HG03575 (cell line): ENCODE measurements around the gene RAB25.
"Not testable (repeated sequence)": the region's sequence is repeated elsewhere in the genome, so short reads cannot be mapped to it uniquely, and the experiment has no call there.

Experiments used
- ATAC-seq: cut with Tn5 transposase; IDR thresholded peaks from one replicate; pipeline ENCODE4 v1.9.1; 2021; ENCODE audit not compliant: unreplicated experiment, insufficient number of reproducible peaks, low FRiP score; ENCODE audit errors: extremely low read depth

Gene RAB25

DNA sequence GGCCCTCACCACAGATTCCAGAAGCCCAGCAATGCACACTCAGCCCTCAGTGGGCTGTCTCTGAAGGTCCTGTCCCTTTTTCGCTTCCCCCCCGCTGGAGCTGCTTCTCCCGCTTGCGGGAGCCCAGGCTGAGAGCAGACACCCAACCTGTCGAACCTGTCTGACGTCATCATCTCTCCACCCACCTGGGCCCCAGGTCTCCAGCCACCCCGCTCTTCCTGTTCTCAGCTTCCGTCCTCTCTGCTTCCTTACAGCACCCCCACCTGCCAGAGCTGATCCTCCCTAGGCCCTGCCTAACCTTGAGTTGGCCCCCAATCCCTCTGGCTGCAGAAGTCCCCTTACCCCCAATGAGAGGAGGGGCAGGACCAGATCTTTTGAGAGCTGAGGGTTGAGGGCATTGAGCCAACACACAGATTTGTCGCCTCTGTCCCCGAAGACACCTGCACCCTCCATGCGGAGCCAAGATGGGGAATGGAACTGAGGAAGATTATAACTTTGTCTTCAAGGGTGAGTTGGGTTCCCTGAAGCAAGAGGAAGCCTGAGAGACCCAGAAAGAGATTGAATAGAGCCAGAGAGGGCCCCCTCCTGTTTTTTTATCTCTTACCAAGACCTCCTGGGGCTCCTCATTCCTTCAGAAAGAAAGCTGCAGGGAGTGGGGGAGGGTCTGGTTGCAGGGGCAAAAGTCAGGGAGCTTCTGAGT, at the start of gene RAB25:
Gene RAB25 (plus strand): TSS at position 224 of the 700 bp plus-strand sequence. CDS start 241 bp downstream, at position 465.
- ATAC-seq: no peak

- ATAC-seq: peak; percentile 69
Observed at GRCh38 chr1:156012051-156012817, 48.7 kb upstream of the RAB25 start.

- ATAC-seq: no peak
Observed at GRCh38 chr1:156014829-156015228, 46.1 kb upstream of the RAB25 start.

GRCh38 chr1:156019946-156020292, 41.0 kb upstream of the RAB25 start:
- no peak for ATAC-seq

DNA sequence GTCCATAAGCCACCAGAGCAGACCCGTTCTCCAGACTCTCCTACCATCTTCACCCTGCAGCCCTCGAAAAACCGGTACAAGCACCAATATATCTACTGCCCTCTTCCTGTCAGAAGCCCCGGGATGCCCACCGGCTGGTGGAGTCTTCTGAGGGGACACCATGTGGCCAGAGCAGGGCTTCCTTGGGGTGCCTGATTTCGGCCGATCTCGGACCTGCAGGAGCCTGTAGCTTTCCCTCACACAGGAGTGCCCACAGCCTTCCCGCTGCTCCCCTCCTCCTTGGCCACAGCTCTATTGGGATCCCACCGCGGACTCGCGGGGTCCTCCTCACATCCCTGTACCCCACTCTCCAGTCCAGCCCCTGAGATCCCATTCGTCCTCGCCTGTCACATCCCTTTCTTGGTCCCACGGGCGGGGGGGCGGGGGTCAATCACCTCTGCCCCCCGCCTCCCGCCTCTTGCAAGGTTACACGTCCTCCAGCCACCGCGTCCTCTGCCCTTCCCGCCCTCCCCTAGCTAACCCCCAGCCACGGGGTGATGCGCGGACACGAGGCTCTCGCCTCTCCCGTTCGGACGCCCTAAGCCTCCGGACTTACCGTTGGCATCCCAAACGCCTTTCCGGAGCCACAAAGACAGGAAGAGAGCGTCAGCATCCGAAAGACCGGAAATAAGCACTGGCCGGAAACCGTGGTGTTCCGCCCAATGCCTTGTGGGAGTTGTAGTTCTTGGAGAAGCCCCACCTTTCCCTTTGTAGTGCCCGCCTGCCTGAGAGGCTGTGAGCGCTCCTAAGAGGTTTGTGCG, 40.5 kb upstream of the RAB25 start, which contains the start of gene SSR2:
Gene SSR2 (minus strand): TSS at position 659 of the 800 bp plus-strand sequence. CDS start 784 bp downstream, outside the sequence.
- ATAC-seq: peak; percentile 86

GRCh38 chr1:156021093-156021428, 39.9 kb upstream of the RAB25 start:
- no peak for ATAC-seq

DNA sequence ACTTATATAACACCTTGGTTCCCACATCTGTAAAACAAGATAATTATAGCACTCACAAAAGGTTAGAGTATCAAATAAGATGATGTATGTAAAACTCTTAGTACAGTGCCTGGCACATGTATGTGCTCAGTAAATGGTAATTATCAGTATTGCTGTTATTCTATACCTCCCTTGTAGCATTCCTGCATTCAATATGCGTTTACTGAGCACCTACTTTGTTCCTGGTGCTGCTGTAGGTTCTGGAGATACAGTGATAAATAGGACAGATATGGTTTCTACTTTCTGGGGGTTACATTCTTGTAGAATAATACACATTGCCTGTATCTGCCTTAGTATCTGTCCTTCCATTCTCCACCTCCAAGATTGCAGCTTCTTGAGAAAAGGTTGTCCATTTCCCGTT, 39.0 kb upstream of the RAB25 start:
- no peak for ATAC-seq

- no peak for ATAC-seq
Observed at GRCh38 chr1:156024801-156025200, 36.2 kb upstream of the RAB25 start.

DNA sequence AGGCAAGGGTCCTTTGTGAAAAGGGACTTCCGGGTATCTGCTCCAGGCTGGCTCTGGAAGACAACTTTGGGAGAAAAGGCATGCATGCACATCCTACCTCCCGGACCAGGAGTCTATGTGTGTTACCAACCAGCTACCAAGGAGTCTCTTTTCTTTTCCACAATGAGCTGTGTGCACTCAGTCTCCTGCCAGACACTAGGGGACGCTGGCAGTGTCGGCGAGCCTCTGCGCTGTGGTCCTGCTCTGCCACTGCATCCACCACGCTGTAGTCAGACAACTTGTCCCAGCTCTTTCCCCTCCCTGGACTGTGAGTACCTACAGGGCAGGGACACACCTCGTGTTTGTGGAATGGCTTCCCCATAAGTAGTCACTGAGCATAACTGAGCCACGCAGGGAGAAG, 35.1 kb upstream of the RAB25 start:
- ATAC-seq: no peak

DNA sequence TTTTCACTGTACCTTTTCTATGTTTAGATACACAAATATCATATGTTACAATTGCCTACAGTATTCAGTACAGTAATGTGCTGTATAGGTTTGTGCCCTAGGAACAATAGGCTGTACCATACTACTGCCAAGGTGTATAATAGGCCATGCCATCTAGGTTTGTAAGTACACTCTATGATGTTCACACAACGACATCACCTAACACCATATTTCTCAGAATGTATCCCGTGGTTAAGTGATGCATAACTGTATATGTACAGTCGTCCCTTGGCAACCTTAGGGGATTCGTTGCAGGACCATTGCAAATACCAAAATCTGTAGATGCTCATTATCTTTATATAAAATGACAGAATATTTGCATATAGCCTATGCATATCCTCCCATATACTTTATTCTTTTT, 34.4 kb upstream of the RAB25 start:
- no peak for ATAC-seq

- ATAC-seq: no peak
Observed at GRCh38 chr1:156033011-156033410, 27.9 kb upstream of the RAB25 start.

- ATAC-seq: not testable (repeated sequence)
Observed at GRCh38 chr1:156034991-156035390, 26.0 kb upstream of the RAB25 start.

GRCh38 chr1:156042828-156043227, 18.1 kb upstream of the RAB25 start:
- no peak for ATAC-seq

DNA sequence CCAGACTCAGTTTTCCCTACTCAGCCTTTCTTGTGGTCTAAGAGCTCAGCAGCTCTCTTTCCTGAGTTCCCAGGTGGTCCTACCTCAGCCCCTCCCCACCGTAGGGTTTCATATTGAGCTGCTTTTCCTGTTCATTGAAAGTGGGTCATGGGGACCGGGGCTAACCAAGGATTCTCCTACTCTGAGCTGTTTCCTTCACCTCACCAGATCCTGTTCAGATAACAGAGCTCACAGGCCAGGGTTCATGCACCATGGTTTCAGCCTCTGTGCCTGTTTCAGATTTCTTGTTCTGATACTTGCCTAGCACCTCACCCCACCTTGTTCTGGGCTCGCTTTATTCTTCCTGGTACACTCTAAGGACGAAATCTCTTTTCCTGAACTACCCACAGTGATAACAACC, 15.9 kb upstream of the RAB25 start:
- no peak for ATAC-seq

DNA sequence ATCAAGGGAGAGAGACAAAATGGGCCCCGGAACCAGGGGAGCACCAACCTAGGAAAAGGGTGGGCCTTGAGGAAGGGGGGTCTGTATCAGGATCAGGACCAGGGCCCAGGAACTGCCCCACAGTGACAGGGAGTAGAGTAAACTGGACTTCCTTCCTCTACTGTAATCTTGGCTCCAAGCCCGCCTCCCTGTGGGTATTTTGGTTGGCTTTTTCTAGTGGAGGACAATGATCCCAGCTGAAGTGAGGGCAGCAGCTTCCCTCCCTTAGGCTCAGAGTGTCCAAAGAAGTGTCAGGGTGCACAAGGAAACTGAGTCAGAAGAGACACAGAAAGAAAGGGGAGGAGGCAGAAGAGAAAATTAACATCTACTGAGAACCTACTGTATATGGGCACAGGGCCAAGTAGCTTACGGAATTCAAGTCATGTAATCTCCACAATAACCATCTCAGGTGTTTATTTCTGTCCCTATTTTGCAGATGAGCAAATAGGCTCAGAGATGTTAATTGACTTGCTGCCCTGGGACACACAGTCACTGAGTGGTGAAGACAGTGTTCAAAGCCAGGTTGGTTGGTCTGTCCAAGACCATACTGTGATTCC, 12.2 kb upstream of the RAB25 start:
- ATAC-seq: no peak

DNA sequence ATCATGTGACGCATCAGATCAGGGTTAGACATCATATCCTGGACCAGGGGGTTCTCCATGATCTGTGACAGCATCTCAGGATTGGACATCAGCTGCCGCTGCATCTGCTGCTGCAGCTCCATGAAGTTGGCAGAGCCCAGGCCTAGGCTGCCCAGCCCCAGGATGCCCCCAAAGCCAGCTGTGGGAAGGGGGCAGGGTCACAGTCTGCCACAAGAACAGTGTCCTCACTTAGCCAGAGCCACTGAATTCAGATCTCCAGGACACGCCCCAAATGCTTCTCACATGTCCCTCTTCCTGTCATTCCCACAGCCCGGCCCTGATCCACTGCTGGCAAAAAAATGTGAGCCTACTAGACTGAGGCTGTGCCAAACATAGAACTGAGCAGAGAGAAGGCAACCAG, 10.6 kb upstream of the RAB25 start:
- ATAC-seq: no peak

GRCh38 chr1:156051011-156051725, 9.8 kb upstream of the RAB25 start:
- no peak for ATAC-seq

DNA sequence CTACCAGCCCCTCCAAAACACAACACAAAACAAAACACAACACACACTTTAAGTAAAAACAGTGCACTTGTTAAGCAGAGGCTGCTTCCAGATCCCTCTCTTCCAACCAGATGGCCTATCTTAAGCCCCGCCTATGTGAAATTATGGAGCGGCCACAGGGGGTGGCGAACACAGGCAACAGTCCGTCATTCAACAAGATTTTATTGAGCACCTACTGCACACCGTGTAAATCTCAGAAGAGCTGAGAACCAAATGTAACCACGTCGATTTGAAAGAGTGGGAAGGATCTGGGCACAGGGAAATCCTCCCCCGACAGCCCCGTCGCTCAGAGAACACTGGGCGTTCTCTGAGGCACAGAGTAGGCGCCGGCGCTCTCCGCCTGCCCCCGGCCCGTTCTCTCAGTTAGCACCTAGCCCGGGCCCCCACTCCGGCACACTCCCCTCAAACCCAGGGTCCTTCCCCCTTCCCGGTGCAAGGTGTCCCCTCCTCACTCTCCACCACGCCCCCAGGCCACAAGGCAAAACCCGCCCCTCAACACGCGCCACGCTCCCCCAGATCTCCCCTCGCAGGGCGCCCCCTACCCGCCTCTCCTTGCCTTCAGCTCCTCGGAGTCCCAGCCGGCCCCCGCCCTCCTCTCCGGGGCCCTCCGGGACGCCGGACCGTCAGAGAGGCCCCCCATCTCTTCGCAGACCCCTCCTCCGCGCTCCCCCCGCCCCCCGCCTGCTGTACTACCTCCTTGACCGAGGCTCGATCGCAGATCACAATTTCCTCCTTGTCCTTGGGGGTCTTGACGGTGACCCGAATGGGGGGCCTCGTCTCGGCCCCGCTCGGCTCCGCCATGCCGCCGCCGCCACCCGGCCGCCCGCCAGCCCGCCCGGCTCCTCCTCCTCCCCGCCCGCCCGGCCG, 7.8 kb upstream of the RAB25 start:
- ATAC-seq: no peak
